Suprapubic skin (tissue), 4 donors: ENCODE measurements around the gene POTEF. TPM values are rescaled to one million over a fixed set of nuclear protein-coding genes. Genes with fewer than 3 reads are reported as not detected.
"Not testable (repeated sequence)": the region's sequence is repeated elsewhere in the genome, so short reads cannot be mapped to it uniquely, and the experiment has no call there.

ENCODE experiments used
- DNase-seq, 2 donors: peaks; one replicate each; pipeline ENCODE4 v3.0.0-alpha.2; 2019; ENCODE audit warnings: low spot score in 2 of 2
- H3K27ac ChIP-seq: fragments of 200-600 bp; sonication (generic); one replicate; pipeline ENCODE4 v1.5.1; 2019
- H3K27me3 ChIP-seq: fragments of 200-600 bp; sonication (generic); one replicate; pipeline ENCODE4 v1.5.1; 2019
- H3K36me3 ChIP-seq: fragments of 200-600 bp; sonication (generic); one replicate; pipeline ENCODE4 v1.5.1; 2019
- H3K4me1 ChIP-seq: fragments of 200-600 bp; sonication (generic); one replicate; pipeline ENCODE4 v1.5.1; 2019
- H3K4me3 ChIP-seq: fragments of 200-600 bp; sonication (generic); one replicate; pipeline ENCODE4 v1.5.1; 2019; ENCODE audit warnings: mild to moderate bottlenecking
- H3K9me3 ChIP-seq: fragments of 200-600 bp; sonication (generic); one replicate; pipeline ENCODE4 v1.5.1; 2019
- EP300 ChIP-seq: sonication (generic); formaldehyde crosslinking; IDR thresholded peaks from one replicate; pipeline ENCODE4 v1.6.1; 2017; ENCODE audit warnings: antibody characterized with exemption
- POLR2A ChIP-seq, 2 donors: fragments of 450-650 bp; IDR thresholded peaks; one replicate each; pipeline ENCODE4 v1.6.1; 2017; ENCODE audit warnings: antibody characterized with exemption in 2 of 2, mild to moderate bottlenecking in 2 of 2, moderate library complexity in 2 of 2
- POLR2AphosphoS5 ChIP-seq, 3 donors: sonication (generic); formaldehyde crosslinking; IDR thresholded peaks; one replicate each; pipeline ENCODE4 v1.6.1; 2017; ENCODE audit warnings: antibody characterized with exemption in 3 of 3
- WGBS: methylation state at CpG from one replicate; pipeline ENCODE4 v1.1.5; 2018; 5-methylcytosine and 5-hydroxymethylcytosine counted together
- total RNA-seq, 4 donors: library from RNA; depleted of rRNA; stranded (reverse); fragments of >200 nt; gene quantifications; one replicate each; pipeline ENCODE4 v1.1.0, GENCODE V29; 2016
- TF ChIP-seq, protein P1 (sequence below), 2 donors: fragments of 200-600 bp in 1 of 2; fragments of 450-650 bp in 1 of 2; sonication (generic) in 1 of 2; IDR thresholded peaks; one replicate each; pipeline ENCODE4 v1.5.1; 2016 to 2019; ENCODE audit warnings: antibody characterized with exemption in 2 of 2, mild to moderate bottlenecking in 1 of 2, moderate library complexity in 1 of 2

Gene POTEF
- not detected for total RNA-seq

DNA sequence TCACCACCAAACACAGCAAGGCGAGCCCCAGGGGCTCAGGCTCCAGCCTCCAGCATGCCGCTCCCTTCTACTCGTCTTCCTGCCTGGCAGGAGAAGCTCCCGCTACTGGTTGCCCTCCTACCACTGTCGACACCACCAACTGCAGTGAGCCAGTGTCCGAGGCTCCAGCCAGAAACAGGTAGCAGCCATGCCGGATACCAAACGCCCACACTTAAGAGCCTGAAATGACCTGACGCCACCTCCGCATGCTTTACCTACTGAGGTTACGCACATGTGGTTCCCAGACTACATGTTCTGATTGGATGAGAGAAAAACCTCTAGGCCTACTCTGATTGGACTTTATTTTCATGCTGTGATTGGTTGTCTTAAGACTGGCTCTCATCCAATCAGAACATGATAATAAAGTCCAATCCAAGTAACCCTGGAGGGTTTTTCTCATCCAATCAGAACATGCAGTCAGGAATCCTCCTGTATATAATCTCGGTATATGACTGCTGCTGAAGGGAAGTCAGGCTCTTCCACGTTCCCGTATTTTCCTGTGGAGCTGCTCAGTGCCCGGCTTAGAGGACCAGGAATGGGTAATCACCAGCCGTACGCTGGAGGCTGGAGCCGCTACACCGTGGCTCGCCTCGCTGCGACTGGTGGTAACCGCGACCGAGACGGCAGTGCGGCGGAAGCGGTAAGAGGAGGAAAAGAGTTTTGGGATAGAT lies at the start of gene POTEF:
Gene POTEF, minus strand, starts transcription at position 103 of the 710 bp plus-strand sequence. CDS start 8,707 bp downstream, outside the sequence.
- 84% methylated on average over 25 of the region's 29 CpGs for WGBS
- H3K27me3 ChIP-seq, H3K4me1 ChIP-seq, H3K36me3 ChIP-seq, H3K27ac ChIP-seq, H3K4me3 ChIP-seq, H3K9me3 ChIP-seq, DNase-seq: not testable (repeated sequence)

DNA sequence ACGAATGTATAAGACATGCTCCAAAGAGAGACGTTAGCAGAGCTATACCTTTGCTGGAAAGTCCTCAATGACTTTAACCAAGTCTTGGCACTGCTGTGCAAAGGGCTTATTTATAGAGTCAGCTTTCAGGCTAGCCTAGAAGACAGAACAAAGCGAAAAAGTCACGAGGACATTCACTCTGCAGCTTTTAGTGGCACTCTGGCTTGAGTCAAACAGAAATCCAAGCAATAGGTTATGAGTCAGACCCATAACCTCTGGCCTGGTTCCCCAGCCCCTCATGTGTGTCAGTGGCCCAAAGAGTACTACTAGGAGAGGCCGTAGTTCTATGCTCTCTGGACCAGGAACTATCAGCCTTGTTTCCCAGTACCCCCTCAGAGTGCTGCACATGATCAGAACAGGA lies 45.8 kb upstream of the POTEF start:
- 94% methylated on average over 5 of the region's 5 CpGs for WGBS
- H3K4me1 ChIP-seq, H3K4me3 ChIP-seq, H3K27me3 ChIP-seq, H3K9me3 ChIP-seq, H3K27ac ChIP-seq, DNase-seq: not testable (repeated sequence)
- H3K36me3 ChIP-seq, result peaks cover 54% of the 10 kb centered on the region

DNA sequence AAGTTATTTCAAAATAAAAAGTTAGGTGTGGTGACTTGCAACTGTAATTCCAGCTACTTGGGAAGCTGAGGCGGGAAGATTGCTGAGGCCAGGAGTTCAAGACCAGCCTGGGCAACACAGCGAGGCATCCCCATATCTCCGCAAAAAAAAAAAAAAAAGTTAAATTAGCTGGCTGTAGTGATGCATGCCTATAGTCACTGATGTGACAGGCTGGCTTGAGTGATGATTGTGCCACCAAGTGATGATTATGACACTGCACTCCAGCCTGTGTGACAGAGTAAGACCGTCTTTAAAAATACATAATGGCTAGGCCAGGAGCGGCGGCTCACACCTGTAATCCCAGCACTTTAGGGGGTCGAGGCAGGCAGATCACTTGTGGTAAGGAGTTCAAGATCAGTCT lies 40.9 kb upstream of the POTEF start:
- WGBS, result 84% methylated on average over 7 of the region's 7 CpGs
- H3K4me1 ChIP-seq, result no peaks in the 10 kb centered on the region
- H3K9me3 ChIP-seq, result no peaks in the 10 kb centered on the region
- no peak overlapping the region for H3K4me3 ChIP-seq
- TF ChIP-seq POLR2A (IDR thresholded peaks at IDR 0.05), result no peak
- TF ChIP-seq, protein P1, sequence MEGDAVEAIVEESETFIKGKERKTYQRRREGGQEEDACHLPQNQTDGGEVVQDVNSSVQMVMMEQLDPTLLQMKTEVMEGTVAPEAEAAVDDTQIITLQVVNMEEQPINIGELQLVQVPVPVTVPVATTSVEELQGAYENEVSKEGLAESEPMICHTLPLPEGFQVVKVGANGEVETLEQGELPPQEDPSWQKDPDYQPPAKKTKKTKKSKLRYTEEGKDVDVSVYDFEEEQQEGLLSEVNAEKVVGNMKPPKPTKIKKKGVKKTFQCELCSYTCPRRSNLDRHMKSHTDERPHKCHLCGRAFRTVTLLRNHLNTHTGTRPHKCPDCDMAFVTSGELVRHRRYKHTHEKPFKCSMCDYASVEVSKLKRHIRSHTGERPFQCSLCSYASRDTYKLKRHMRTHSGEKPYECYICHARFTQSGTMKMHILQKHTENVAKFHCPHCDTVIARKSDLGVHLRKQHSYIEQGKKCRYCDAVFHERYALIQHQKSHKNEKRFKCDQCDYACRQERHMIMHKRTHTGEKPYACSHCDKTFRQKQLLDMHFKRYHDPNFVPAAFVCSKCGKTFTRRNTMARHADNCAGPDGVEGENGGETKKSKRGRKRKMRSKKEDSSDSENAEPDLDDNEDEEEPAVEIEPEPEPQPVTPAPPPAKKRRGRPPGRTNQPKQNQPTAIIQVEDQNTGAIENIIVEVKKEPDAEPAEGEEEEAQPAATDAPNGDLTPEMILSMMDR (IDR thresholded peaks at IDR 0.05), result no peak
- TF ChIP-seq POLR2AphosphoS5 (IDR thresholded peaks at IDR 0.05), result no peak
- TF ChIP-seq EP300, result no peak
- no peak overlapping the region for H3K27ac ChIP-seq
- no peaks in the 10 kb centered on the region for H3K27me3 ChIP-seq
- DNase-seq, result no peak
- peaks cover 85% of the 10 kb centered on the region for H3K36me3 ChIP-seq

DNA sequence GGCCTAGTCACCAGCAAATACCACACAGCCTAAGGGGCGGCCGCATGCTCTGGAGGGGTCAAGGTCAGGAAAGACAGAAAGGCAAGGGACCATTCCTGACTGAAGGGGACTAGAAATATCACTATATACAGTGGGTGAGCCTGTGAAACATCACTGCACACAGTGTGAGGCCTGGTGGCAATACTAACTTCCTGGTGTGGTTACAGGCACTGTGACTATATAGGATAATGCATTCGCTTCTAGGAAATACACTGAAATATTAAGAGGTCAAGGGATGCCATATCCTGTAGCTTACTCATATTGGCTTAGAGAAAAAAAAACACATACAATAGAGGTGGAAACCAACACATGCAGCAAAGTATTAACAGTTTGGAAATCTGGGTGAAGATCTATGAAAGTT lies 40.1 kb upstream of the POTEF start:
- H3K9me3 ChIP-seq, H3K27ac ChIP-seq, H3K4me1 ChIP-seq, H3K4me3 ChIP-seq, H3K27me3 ChIP-seq, DNase-seq: not testable (repeated sequence)
- H3K36me3 ChIP-seq, result peaks cover 84% of the 10 kb centered on the region
- WGBS, result 97% methylated on average over 3 of the region's 3 CpGs

DNA sequence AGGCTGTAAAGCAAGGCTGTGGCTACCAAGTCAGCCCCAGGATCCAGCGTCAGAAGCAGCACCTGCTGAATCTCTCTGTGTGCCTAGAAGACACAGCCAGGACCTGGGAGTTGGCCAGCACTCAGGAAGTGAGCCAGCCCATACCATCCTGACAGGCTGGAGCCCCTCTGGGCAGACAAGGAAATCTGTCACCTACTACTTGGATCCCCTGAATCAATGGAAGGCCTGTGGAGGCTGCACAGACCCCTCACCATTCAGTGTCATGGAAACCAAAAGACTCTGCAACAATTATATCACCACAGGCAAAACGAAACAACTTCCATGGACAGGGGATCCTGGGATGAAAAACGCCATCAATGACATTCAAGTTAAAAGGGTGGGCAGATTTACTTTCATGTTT lies 37.6 kb upstream of the POTEF start:
- H3K27ac ChIP-seq, DNase-seq, H3K4me1 ChIP-seq, H3K9me3 ChIP-seq, H3K27me3 ChIP-seq, H3K4me3 ChIP-seq: not testable (repeated sequence)
- peaks cover 78% of the 10 kb centered on the region for H3K36me3 ChIP-seq
- WGBS, result 88% methylated on average over 3 of the region's 3 CpGs

DNA sequence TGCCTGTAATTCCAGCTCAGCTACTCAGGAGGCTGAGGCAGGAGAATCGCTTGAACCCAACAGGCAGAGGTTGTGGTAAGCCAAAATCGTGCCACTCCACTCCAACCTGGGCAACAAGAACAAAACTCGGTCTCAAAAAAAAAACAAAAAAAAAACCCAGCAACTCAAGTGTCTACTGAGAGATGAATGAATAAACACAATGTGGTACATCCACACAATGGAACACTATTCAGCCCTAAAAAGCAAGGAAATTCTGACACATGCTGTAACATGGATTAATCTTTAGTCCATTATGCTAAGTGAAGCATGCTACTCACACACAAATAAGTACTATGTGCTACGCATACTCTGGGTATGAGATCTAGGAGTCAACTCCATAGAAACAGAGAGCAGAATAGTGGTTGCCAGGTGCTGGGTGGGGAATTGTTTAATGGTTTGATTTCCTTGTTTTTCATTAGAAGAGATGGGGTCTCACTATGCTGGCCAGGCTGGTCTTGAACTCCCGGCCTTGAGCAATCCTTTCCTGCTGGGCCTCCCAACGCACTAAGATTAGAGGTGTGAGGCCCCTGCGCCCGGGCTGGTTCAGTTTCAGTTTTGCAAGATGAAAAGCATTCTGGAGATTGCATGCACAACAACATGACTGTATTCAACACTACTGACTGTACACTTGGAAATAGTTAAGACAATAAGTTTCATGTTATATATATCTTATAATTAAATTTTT lies 36.4 kb upstream of the POTEF start:
- no peaks in the 10 kb centered on the region for H3K27me3 ChIP-seq
- TF ChIP-seq POLR2AphosphoS5 (IDR thresholded peaks at IDR 0.05) (no peak), POLR2A (IDR thresholded peaks at IDR 0.05) (no peak), EP300 (no peak)
- H3K27ac ChIP-seq, result no peak overlapping the region
- H3K4me3 ChIP-seq, result no peak overlapping the region
- H3K36me3 ChIP-seq, result peaks cover 72% of the 10 kb centered on the region
- 95% methylated on average over 8 of the region's 8 CpGs for WGBS
- no peaks in the 10 kb centered on the region for H3K4me1 ChIP-seq
- no peaks in the 10 kb centered on the region for H3K9me3 ChIP-seq
- no peak for DNase-seq

DNA sequence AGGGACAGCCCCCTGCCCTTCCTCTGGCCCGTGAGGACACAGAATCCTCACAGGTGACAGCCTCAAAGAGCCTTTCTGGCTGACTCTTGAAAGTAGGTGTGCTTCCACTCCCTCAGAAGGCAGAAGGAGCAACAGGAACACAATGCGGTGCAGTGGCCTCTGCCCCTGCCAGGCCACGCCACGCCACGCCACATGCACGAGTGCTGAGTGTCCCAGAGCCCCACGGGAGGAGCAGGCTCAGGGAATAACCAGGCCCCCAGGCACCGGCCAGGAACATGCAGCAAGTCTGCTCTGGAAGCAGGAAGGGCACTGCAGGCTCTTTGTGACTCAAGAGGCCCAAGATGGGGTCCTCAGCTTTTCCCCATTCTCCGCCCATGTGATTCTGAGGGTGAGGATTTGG lies 33.9 kb upstream of the POTEF start:
- TF ChIP-seq POLR2AphosphoS5 (IDR thresholded peaks at IDR 0.05), result no peak
- TF ChIP-seq, protein P1 (IDR thresholded peaks at IDR 0.05), result no peak
- no peak for TF ChIP-seq EP300
- no peak for TF ChIP-seq POLR2A (IDR thresholded peaks at IDR 0.05)
- WGBS, result 92% methylated on average over 9 of the region's 9 CpGs
- Histone ChIP-seq H3K4me3 (no peak overlapping the region), H3K9me3 (no peaks in the 10 kb centered on the region), H3K4me1 (no peaks in the 10 kb centered on the region), H3K27ac (no peak overlapping the region), H3K27me3 (no peaks in the 10 kb centered on the region), H3K36me3 (peaks cover 74% of the 10 kb centered on the region)
- DNase-seq, result no peak

DNA sequence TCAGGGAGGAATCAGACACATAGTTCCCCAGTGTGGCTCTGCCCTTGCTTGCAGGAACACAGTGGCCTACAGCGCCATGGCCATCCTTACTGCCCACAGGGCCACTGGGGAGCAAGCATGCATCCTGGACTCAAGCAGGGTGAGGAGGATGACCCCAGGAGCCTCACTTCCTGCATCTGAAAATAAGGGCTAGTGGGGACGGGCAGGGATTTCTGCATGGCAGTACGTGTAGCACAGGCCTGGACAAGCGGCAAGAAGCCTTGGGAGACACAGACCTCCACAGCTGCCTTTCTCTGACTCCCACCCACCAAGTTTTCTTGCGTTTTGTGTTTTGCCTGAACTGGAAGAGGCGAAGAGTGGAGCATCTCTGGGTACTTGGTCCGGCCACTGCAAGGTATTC lies 33.5 kb upstream of the POTEF start:
- H3K27ac ChIP-seq, DNase-seq, H3K4me1 ChIP-seq, H3K4me3 ChIP-seq, H3K27me3 ChIP-seq, H3K9me3 ChIP-seq: not testable (repeated sequence)
- 98% methylated on average over 6 of the region's 7 CpGs for WGBS
- peaks cover 74% of the 10 kb centered on the region for H3K36me3 ChIP-seq

DNA sequence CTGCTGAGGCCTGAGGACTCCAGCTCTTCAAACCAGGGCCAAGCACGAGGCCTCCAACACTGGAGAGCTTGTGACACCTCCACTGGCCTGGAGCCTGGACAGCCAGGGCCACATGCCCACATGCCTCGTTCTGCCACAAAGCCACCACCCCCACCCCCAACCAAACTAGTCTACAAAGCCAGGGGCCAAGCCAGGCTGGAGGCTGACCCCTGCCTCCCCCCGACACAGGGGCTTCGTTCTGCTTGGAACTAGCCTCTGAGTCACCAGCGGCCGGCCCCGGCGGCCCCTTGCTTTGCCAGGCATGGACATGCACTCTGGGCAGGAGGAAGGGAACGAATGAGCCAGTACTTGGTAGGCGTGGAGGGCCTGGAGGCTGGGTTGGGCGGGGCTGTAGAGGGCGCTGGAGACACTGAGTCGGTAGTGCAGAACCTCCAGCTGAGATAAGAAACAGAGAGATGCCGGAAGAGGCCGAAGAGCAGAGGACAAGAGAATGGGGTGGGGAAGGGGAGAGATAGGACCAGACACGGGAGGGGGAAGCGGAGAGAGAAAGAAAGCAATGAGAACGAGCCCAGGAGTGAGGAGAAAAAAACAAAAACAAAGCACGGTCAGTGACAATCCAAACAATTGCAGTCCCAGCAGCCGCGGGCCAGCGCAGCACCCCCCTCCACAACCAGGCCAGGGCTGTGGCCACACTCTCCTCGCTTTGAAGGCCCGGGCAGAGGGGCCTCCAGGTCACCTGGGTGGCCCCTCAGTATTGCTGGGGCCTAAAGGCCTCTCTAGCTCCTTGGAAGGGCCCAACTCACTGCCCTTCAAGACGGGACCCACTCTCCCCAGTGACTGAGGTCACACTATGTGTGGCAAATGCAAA lies 32.0 kb upstream of the POTEF start:
- not testable (repeated sequence) for DNase-seq, H3K27me3 ChIP-seq, H3K27ac ChIP-seq, H3K4me1 ChIP-seq, H3K4me3 ChIP-seq, H3K9me3 ChIP-seq
- peaks cover 69% of the 10 kb centered on the region for H3K36me3 ChIP-seq
- WGBS, result 83% methylated on average over 21 of the region's 25 CpGs
